ENCODE results near the gene ARHGAP15.

- TF ChIP-seq CTCF (IDR thresholded peaks at IDR 0.05), result no peak
- no peak for TF ChIP-seq POLR2A (IDR thresholded peaks at IDR 0.05)
These were observed 228.7 kb downstream of the ARHGAP15 start for GRCh38 chr2:143357966-143358365.

Measured in vagina (tissue), 2 donors.